ENCODE results near the gene CYB5D1. TPM values are rescaled to one million over a fixed set of nuclear protein-coding genes. Genes with fewer than 3 reads are reported as not detected.

Gene CYB5D1
- total RNA-seq, 1 experiment from 2014 or later: 8.5 TPM

DNA sequence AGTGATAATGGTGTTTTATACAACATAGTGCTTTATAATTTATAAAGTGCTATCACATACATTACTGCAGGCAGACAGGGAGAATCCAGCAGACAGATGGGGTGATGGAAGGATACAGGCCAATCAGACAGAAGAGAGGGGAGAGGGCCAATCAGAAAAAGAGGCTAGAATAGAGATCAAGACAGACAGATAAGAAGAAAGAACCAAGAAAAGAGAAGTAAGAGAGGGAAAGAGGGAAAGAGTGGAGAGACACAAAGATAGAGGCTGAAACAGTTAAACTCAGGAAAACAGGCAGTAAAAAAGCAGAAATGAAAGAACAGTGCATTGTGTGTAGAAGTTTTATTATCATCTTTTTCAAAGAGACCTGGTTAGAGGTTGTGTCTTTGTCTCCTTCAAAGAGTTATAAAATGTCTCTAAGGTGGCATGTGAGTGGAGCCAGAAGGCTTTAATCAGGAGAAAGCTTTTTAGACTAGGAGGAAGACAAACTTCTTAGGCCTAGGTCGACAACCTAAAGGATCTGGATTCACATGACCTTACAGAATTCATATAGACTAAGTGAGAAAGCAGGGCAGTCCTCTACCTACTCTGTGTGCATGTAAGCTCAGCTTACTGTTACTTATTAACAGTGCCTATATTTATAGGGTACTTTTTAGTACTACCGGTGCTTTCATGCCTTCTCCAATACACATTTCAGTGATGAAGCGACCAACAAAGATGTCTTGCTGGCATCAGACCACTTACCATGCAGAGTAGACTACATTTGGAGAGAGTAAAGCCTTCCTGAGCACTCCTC is 22.5 kb downstream of the CYB5D1 start:
- in situ Hi-C loops (cut with HindIII; ENCODE audit: low sequenced_read_pairs): no loop called here
- DNase-seq (ENCODE audit: low spot score): no peak

DNA sequence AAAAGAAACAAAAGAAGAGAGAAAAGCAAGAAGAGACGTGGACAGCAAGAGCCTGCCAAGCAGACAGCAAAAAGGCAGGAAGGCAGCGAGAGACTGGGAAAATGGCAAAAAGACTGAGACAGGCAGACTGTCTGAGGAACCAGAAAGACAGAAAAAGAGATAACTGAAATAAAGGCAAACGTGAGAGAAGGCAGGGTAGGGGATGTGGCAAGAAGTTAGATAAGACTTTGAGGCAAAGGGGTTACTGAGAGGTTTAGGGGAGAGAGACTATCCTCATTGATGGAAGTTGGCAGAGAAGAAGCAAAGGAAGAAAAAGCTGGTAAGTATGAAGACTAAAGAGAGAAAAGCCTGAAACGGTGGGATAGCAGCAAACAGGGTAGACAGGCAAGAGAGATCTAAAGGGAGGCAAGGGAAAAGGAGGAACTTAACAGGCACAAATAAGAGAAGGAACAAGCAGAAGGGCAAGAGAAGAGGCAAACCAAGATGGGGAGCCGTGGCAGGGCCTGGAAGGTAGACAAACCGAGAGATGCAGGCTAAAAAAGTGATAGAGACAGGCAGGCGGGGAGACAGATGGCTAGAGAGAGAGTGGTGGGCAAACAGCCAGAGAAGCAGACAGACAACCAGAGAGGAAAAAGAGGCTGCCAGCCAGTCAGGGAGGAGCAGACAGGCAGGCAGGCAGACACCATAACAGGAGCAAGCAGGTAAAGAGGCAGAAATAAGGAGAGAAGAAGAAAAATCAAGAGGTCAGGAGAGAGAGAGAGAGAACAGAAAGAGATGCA is 23.7 kb downstream of the CYB5D1 start:
- DNase-seq (ENCODE audit: low spot score): peak; percentile 97
- in situ Hi-C loops (cut with HindIII; ENCODE audit: low sequenced_read_pairs): no loop called here

DNA sequence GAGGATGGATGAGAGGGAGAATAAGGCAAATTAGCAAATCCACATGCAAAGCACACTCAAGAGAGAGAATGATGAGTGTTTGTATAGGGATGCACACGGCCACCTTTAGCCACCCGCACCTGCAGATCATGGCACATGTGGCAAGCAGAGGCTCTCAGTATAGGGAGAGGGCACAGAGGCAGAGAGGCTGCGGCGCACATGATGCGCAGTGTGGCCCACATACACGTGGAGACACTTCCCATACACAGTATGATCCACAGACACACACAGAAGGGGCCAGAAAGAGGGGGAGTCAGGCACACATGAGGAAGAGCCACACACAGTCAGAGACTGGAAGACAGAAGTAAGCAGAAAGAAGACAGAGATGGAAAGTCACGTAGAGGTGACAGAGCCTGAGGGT is 24.3 kb downstream of the CYB5D1 start:
- in situ Hi-C loops (cut with HindIII; ENCODE audit: low sequenced_read_pairs): no loop called here

DNA sequence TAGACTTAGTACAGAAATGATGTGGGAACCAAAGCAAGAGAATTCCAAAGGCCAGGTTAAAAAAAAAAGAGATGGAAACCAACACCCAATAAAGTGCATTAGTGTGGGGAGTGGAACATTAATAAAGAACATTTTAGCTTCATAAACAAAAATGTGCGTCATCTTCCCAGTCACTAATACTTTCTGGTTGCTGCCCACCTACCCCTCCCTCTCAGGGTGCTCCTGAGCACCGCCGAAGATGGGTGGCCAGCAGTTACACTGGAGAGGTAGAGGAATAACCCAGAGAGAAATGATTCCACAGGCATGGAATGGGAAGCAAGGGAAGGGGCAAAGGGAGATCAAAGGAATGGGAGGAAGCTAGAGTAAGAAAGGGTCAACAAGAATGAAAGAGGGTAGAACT is 24.8 kb downstream of the CYB5D1 start:
- DNase-seq (ENCODE audit: low spot score): no peak
- in situ Hi-C loops (cut with HindIII; ENCODE audit: low sequenced_read_pairs): no loop called here

More for the DNA sequence above, 24.3 kb downstream of the CYB5D1 start:
- DNase-seq (ENCODE audit: low spot score): no peak

DNA sequence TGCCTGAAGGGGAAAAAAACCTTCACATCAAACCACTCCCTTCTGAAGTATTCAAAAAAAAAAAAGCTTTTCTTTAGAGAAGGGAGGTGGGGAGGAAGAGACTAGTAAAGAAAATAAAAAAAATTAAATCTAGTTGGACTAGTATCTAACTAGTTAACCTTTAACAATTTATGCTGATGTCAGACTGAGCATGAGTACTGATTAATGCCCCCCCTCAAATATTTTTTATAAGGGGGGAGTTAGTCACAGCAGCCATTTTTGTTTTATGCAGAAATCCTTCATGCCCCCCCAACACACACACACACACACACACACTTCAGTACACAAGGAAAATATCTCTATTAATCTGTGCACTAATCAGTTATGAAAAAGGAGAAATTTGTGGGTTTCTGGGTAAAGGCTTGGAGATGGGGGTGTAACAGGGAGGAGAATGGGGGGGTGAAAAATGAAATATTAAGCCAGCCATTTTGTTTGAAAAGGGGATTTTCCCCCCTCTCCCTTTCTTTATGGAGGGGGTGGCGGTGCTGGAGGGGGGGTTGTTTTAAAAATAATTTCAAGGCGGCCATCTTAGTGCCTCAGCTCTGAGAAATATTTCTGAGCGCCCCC is 26.1 kb downstream of the CYB5D1 start:
- DNase-seq (ENCODE audit: low spot score): no peak
- in situ Hi-C loops (cut with HindIII; ENCODE audit: low sequenced_read_pairs): no loop called here

DNA sequence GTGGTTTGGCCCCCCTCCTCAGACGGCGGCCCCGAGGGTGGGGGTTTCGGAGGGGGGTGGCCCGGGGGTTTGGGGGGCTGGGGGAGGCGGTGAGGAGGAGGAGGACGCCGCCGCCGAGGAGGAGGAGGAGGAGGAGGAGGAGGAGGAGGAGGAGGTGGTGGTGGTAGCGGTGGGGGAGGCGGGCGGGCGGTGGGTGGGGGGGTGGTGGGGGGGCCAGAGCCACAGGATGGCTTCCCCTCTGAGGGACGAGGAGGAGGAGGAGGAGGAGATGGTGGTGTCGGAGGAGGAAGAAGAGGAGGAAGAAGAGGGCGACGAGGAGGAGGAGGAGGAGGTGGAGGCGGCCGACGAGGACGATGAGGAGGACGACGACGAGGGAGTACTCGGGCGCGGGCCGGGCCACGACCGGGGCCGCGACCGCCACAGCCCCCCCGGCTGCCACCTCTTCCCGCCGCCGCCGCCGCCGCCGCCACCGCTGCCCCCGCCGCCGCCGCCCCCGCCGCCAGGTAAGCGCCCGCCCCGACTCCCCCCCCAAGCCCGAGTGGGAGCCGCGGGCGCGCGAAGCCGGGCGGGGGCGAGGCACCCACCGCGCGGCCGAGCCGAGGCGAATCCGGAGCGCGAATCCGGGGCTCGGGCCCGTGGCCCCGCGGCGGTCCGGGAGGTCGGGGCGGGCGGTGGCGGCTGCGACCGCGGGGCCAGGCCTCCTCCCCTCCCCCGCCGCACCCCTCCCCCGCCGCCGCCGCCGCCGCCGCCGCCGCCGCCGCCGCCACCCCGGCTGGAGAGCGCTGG is 27.0 kb downstream of the CYB5D1 start:
- in situ Hi-C loops (cut with HindIII; ENCODE audit: low sequenced_read_pairs): no loop called here
- no peak for DNase-seq (ENCODE audit: low spot score)

DNA sequence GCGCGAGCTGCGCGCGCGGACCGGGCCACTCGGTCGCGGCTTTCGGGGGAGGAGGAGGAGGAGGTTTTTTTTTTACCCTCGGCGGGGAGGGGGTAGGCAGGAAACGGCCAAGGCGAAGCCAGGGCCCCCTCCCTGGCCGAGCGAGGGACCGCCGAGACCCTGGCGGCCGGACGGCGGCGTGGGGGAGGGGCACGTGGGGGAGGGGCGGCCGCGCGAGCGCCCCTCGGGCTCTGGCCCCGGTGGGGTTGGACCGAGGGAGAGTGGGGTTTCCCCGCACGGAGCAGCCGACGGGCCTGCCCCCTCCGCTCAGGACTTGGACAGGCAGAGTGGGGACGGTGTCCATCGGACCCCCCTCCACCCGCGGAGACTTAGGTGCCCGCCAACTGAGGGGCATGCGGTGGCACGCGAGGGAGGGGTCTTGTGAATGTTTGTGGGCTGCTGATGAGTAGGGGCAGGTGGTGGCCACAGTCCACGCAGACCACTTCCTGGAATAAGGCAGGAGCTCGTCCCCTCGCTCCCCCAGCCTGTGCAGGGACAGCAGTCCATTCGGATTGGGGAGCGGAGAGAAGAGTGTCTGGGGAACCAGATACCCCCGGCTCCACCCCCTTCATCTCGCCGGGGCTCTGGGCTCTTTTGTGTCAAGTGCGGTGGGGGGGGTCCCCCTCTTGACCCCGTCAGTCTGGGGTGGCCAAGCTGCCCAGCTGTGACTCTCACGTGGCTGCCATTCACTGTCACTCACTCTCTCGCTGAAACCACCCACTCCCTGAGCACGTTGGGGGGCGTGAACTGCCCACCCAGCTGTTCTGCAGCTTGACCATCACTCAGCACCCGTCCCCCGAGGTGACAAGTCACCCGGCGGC is 27.8 kb downstream of the CYB5D1 start:
- in situ Hi-C loops (cut with HindIII; ENCODE audit: low sequenced_read_pairs): no loop called here
- peak; percentile 42 for DNase-seq (ENCODE audit: low spot score)

DNA sequence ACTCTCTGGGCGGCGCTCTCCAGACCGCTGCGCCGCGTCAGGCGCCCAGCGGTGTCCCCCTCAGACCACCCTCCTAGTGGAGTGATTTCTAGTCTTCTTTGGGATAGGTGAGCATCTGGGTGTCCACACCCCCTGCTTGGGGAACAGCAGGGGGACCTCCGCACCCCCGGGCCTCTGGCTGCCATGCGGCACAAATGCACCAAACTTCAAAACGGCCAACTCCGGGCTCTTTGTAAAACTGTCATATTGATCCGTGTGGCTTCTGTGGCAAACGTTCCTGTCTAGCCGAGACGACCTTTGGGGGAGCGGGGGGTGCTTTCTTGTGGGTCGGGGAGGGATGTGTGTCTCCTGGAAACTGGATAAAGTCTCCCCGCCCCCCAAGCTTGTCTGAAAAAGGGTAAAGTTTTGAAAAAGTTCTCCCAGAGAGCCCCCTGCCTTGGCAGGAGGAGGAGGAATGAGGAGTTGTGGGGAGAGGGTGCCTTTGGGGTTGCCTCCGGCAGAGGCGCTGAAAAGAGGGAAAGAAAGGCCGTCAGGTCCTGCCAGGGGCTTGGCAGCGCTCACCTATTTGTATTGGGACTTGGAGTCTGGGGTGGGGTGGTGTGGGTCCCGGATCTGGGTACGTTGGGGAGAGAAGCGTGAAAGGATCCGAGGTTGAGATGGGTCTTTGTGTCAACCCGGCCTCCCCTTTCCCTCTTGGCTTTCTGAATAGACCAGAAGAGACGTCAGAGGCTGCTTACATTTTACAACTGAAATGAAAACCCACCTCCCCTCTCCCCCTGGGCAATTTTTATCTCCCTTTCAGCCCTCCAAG is 28.6 kb downstream of the CYB5D1 start:
- peak; percentile 43 for DNase-seq (ENCODE audit: low spot score)
- in situ Hi-C loops (cut with HindIII; ENCODE audit: low sequenced_read_pairs): no loop called here

DNA sequence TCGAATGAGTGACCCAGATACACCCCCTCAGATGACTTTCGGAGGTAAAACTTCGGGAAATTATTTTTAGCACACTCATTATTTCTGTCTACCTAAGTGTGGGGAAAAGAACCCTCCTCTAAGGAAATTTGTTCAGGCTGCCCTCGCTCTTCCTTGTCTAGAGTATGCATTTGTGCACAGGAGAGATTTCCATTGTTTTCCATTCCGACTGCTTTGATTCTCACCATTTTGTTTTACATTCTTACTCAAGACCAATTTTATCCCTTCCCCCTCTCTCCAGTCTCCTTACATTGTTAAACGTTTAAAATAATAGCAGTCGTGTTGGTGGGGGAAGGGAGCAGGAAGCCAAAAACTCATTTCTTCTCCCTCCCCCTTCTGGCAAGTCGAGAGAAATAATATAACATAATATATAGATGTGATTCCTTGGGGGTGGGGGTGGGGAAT is 29.3 kb downstream of the CYB5D1 start:
- peak; percentile 44 for DNase-seq (ENCODE audit: low spot score)
- in situ Hi-C loops (cut with HindIII; ENCODE audit: low sequenced_read_pairs): no loop called here

DNA sequence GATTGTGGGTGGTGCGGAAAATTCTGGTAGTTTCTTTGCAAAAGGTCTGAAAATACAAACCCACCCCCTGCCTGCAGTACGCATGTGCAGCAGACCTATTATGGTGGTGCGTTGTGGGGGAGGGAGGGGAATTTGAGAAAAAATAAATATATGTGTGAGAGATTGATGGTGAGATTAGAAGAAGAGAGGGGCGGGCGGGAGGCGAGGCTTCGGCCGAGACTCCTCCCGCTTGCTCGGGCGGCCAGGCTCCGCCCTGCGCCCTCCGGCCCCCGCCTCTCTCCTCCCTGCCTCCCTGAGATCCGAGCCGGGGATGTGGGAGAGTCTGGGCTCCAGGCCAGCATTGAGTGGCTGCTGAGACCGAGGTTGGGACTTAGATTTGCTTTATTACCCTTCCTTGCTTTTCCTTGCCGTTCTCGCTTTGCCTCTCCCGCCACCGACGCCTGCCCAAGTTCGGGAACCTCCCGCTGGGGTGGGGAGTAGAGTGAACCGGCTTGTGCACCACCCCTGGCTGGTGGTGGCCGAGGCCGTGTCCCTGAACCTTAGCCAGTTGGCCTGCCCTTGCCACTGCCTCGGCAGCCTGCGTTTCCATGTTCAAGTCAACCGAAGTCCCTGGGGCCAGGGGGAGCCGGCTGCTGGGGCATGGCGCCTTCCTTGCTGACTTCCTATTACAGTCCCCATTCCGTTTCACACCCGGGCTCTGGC is 29.8 kb downstream of the CYB5D1 start:
- in situ Hi-C loops (cut with HindIII; ENCODE audit: low sequenced_read_pairs): no loop called here
- DNase-seq (ENCODE audit: low spot score): peak; percentile 87

DNA sequence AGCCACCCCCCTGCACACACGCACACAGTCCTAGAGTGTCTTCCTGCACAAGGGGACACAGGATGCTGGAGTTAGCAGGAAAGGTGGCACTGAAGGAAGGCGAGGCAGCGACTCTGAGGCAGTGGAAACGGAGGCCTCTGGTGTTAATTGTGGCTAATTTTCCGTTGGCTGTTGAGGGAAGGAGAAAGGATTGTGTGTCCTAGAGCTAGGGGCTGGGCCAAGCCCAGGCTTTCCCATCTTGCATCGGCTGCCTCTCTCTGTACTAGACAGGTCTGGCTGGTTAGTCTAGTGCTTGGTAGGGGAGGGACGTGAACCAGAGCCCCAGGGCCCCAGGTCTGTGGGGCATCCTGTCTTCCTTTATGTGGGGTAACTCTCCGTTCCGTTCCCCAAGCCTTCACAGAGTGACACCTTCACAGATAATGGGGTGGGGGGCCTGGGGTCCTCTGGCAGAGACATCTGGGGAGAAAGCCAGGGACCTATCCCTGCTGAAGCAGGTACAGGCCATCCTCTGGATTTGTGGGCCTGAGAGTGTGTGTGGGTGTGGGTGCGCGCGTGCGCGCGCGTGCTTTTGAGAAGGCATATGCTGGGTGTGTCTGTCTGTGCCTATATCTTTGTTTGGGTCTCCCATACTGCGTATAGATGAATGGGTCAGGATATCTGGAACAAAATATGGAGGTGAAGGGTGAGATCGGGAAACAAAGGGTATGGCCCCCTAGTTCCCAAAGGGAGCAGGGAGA is 30.5 kb downstream of the CYB5D1 start, which contains the start of gene CHD3:
TSS of gene CHD3 (plus strand) at position 606 of the 737 bp plus-strand sequence. CDS start 212 bp downstream, outside the sequence.
- in situ Hi-C loops (cut with HindIII; ENCODE audit: low sequenced_read_pairs): no loop called here
- no peak for DNase-seq (ENCODE audit: low spot score)

DNA sequence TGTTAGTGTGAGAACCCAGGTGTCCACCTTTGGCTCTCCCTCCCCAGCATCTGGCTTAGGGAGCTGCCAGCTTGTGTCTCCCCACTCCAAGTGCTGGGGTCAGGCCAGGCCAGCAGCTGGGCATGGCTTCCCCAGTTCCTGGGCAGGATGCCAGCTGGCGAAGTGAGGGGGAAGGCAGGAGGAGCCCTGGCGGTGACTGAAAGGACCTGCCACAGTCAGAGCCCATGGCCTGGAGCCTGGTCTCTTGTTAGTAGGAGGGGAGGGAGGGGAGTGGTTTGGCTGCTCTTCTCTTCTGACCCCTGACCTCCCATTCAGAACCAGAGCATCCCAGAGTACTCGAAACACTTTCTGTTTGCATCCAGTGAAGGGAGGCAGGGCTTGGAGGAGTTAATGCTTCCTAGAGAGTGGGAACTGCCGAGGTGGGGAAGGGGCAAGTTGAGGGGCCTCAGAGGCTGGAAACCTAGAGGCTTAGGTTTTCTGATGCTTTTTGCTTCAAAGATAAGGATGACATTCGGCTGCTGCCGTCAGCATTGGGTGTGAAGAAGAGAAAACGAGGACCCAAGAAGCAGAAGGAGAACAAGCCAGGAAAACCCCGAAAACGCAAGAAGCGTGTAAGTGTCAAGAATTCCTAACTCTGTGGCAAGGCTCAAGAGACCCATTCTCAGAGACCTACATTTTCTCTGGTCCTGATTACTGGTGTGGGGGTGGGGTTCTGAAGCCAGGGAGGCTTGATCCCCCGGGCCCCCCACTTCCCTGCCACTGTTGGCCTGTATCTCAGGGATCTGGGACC is 31.6 kb downstream of the CYB5D1 start:
- DNase-seq (ENCODE audit: low spot score): peak; percentile 90
- in situ Hi-C loops (cut with HindIII; ENCODE audit: low sequenced_read_pairs): no loop called here

DNA sequence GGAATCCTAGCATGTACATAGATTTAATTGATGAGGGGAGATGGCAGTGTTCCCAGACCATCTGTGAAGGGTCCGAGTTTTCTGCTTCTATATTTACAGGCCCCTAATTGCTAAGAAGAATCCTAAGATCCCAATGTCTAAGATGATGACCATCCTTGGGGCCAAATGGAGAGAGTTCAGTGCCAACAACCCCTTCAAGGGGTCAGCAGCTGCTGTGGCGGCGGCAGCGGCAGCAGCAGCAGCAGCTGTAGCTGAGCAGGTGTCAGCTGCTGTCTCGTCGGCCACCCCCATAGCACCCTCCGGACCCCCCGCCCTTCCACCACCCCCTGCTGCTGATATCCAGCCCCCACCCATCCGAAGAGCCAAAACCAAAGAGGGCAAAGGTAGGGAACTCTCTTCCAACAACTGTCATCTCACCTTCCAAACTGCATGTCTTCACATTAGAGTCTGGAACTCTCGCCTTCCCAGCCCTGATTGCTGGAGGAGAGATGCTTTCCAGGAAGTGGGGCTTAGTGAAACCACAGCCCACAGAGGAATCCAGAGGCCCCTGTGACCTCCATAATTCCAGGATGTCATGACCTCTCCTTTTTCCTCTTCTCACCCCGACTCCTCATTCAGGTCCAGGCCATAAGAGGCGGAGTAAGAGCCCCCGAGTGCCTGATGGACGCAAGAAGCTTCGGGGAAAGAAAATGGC is 35.5 kb downstream of the CYB5D1 start:
- in situ Hi-C loops (cut with HindIII; ENCODE audit: low sequenced_read_pairs): no loop called here
- DNase-seq (ENCODE audit: low spot score): no peak

DNA sequence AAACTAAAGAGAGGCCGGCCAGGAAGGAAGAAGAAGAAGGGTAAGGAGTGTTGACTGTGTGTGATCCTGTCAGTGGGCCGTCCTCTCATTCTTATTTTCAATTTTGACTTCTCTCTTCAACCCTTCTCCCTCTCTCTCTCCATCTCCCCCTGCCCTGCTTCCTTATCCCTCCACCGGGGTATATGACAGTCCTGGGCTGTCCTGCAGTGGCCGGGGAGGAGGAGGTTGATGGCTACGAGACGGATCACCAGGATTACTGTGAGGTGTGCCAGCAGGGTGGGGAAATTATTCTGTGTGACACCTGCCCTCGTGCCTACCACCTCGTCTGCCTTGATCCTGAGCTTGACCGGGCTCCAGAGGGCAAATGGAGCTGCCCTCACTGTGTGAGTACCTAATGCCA is 36.4 kb downstream of the CYB5D1 start:
- in situ Hi-C loops (cut with HindIII; ENCODE audit: low sequenced_read_pairs): no loop called here
- DNase-seq (ENCODE audit: low spot score): no peak

DNA sequence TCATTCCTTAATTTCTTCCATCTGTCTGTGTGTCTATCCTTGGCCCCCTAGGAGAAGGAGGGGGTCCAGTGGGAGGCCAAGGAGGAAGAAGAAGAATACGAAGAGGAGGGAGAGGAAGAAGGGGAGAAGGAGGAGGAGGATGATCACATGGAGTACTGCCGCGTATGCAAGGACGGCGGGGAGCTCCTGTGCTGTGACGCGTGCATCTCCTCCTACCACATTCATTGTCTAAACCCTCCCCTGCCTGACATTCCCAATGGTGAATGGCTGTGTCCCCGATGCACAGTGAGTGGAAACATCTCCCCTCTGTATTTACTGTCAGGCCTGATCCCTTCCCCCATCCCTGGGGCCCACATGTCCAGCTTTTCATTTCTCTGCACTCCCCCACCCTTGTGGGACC is 37.1 kb downstream of the CYB5D1 start:
- in situ Hi-C loops (cut with HindIII; ENCODE audit: low sequenced_read_pairs): no loop called here
- no peak for DNase-seq (ENCODE audit: low spot score)
